Right lobe of liver (tissue), 6 donors: ENCODE measurements around the gene CDH4. TPM values are rescaled to one million over a fixed set of nuclear protein-coding genes. Genes with fewer than 3 reads are reported as not detected.
A peak's percentile ranks its signal among the peaks of the same experiment; 100 is the strongest.

Source experiments
- ATAC-seq, 4 donors: fragments of 200-7000 bp; cut with Tn5 transposase; one replicate each; pipeline ENCODE4 v1.9.1; 2020; ENCODE audit warnings: mild to moderate bottlenecking in 4 of 4, moderate library complexity in 4 of 4
- DNase-seq, 3 donors: peaks; one replicate each; pipeline ENCODE4 v3.0.0-alpha.2; 2020
- H3K27ac ChIP-seq, 3 donors: fragments of 200-600 bp; one replicate each; pipeline ENCODE4 v1.8.0; 2022
- H3K27me3 ChIP-seq, 2 donors: fragments of 200-600 bp; one replicate each; pipeline ENCODE4 v1.8.0; 2022
- H3K36me3 ChIP-seq, 4 donors: fragments of 200-600 bp; sonication (generic) in 1 of 4; one replicate each; pipeline versions ENCODE4 v1.5.1 to v1.8.0; 2017 to 2022; ENCODE audit warnings: control low read depth in 1 of 4
- H3K4me1 ChIP-seq, 4 donors: fragments of 200-600 bp; sonication (generic) in 1 of 4; one replicate each; pipeline versions ENCODE4 v1.5.1 to v1.8.0; 2017 to 2022; ENCODE audit warnings: control low read depth in 1 of 4
- H3K4me3 ChIP-seq, 3 donors: fragments of 200-600 bp; one replicate each; pipeline ENCODE4 v1.8.0; 2022
- H3K9me3 ChIP-seq, 4 donors: fragments of 200-600 bp; sonication (generic) in 1 of 4; one replicate each; pipeline versions ENCODE4 v1.5.1 to v1.8.0; 2017 to 2022; ENCODE audit warnings: control low read depth in 1 of 4
- POLR2A ChIP-seq: fragments of 450-650 bp; IDR thresholded peaks from one replicate; pipeline ENCODE4 v1.6.1; 2017; ENCODE audit warnings: antibody characterized with exemption, mild to moderate bottlenecking
- WGBS: methylation state at CpG from one replicate; pipeline ENCODE4 v1.1.6; 2018; ENCODE audit warnings: low coverage, low lambda C conversion rate; ENCODE audit not compliant: insufficient coverage; ENCODE audit errors: missing lambda C conversion rate; 5-methylcytosine and 5-hydroxymethylcytosine counted together
- intact Hi-C, 2 donors: fragments of 100-400 bp; cut with DNase I; formaldehyde crosslinking; loops; one replicate each; pipeline versions ENCODE4 v1.11.2 to v1.14.1; 2022
- total RNA-seq, 6 experiments: library from RNA; depleted of rRNA in 2 of 6; stranded (reverse); fragments of >200 nt in 2 of 6; fragmentation: NEBNext Ultra II Directional in 3 of 6; extraction: Animal tissue kit (Norgen Biotek cat#: 25700) in 3 of 6; gene quantifications; one replicate each; pipeline versions ENCODE4 v1.1.0 to v1.2.4, GENCODE V29; 2016 to 2023
- TF ChIP-seq, protein P1 (sequence below), 4 donors: fragments of 200-600 bp in 3 of 4; fragments of 450-650 bp in 1 of 4; IDR thresholded peaks; one replicate each; pipeline versions ENCODE4 v1.5.1 to v1.8.0; 2016 to 2022; ENCODE audit warnings: antibody characterized with exemption in 4 of 4, mild to moderate bottlenecking in 2 of 4
- donor health status: DM: no; HTN: yes; CAD: no.
- donor health status: DM: no; HTN: no; CAD: no.
- donor health status: DM: no; HTN: no; CAD: no.
- donor health status: DM: no; HTN: yes; CAD: no.
- donor health status: DM: no; HTN: yes; CAD: no.

Gene CDH4
- total RNA-seq, 6 experiments from 2014 or later, result 0.02 to 0.14 (median 0.09) TPM; not detected in 3

DNA sequence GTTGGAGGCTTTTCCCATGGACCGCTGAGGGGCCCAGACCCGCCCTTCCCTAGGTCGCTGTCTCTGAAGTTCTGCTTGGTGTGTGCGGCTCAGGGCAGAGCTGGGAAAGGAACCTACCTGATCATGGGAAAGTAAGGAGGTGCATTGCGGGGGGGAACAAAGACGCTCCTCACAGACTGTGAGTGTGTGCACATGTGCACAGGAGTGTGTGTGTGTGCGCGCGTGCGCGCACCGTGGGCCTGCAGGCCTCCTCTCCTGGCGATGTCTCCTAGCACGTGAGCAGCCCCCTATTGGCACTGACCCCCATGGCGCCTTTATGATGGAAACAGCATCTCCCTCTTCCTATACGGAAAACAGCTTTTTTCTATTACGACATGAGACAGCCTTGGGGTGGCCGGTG is 589.5 kb downstream of the CDH4 start:
- H3K9me3 ChIP-seq, result no peaks in the 10 kb centered on the region
- H3K27ac ChIP-seq, result no peak overlapping the region
- H3K36me3 ChIP-seq, result no peaks in the 10 kb centered on the region
- H3K4me1 ChIP-seq, result no peaks in the 10 kb centered on the region
- no peak overlapping the region for H3K4me3 ChIP-seq
- intact Hi-C loops, result no loop called here
- DNase-seq (peak in 1 of 3 donors; percentile 48), ATAC-seq (no peak)
- TF ChIP-seq POLR2A, result no peak
- TF ChIP-seq, protein P1, sequence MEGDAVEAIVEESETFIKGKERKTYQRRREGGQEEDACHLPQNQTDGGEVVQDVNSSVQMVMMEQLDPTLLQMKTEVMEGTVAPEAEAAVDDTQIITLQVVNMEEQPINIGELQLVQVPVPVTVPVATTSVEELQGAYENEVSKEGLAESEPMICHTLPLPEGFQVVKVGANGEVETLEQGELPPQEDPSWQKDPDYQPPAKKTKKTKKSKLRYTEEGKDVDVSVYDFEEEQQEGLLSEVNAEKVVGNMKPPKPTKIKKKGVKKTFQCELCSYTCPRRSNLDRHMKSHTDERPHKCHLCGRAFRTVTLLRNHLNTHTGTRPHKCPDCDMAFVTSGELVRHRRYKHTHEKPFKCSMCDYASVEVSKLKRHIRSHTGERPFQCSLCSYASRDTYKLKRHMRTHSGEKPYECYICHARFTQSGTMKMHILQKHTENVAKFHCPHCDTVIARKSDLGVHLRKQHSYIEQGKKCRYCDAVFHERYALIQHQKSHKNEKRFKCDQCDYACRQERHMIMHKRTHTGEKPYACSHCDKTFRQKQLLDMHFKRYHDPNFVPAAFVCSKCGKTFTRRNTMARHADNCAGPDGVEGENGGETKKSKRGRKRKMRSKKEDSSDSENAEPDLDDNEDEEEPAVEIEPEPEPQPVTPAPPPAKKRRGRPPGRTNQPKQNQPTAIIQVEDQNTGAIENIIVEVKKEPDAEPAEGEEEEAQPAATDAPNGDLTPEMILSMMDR (IDR thresholded peaks at IDR 0.05), result no peak
- WGBS, result 69% methylated on average over 10 of the region's 18 CpGs
- no peaks in the 10 kb centered on the region for H3K27me3 ChIP-seq

DNA sequence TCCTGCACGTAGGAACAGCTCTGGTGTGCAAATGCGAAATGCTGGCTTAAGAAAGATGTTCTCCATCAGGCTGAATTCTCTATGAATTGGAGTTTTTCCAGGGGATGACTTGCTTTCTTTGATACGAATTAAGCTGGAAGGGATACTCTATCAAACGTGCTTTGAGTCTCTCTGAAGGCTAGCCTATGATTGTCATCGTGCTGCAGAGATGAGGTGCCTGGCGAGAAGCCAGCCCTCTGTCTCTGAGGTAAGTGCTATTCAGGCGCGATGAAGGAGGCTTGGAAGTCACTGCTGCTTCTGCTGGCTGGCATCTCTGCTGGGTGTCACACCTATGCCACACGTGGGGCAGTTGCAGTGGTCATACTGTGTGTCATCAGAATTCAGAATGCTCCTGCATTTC is 589.9 kb downstream of the CDH4 start:
- intact Hi-C loops, result no loop called here
- H3K9me3 ChIP-seq, result no peaks in the 10 kb centered on the region
- H3K4me3 ChIP-seq, result no peak overlapping the region
- no peaks in the 10 kb centered on the region for H3K36me3 ChIP-seq
- no peak overlapping the region for H3K27ac ChIP-seq
- TF ChIP-seq, protein P1 (IDR thresholded peaks at IDR 0.05), result no peak
- no peak for TF ChIP-seq POLR2A
- peak in 2 of 3 donors; percentile 14 to 22 for DNase-seq
- no peak for ATAC-seq
- H3K4me1 ChIP-seq, result no peaks in the 10 kb centered on the region
- 24% methylated on average over 5 of the region's 9 CpGs for WGBS
- H3K27me3 ChIP-seq, result no peaks in the 10 kb centered on the region

DNA sequence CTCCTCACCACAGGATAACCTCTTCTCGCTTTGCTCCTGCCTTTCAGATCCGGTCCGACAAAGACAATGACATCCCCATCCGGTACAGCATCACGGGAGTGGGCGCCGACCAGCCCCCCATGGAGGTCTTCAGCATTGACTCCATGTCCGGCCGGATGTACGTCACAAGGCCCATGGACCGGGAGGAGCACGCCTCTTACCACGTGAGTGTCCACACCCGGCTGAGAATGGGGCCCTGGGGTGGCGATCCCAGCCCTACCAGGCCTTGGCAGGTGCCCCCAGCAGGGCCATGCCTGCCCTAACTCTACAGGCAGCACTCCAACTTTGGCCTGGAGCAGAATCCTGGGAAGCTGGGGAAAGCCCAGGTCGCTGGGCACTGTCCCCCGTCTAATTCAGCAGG is 592.6 kb downstream of the CDH4 start:
- H3K4me3 ChIP-seq, result no peak overlapping the region
- H3K27me3 ChIP-seq, result no peaks in the 10 kb centered on the region
- no peak overlapping the region for H3K27ac ChIP-seq
- no peak for TF ChIP-seq POLR2A
- TF ChIP-seq, protein P1 (IDR thresholded peaks at IDR 0.05), result no peak
- H3K9me3 ChIP-seq, result no peaks in the 10 kb centered on the region
- H3K36me3 ChIP-seq, result no peaks in the 10 kb centered on the region
- WGBS, result 71% methylated on average over 11 of the region's 17 CpGs
- intact Hi-C loops, result no loop called here
- DNase-seq (peak in 2 of 3 donors; percentile 11 to 49), ATAC-seq (no peak)
- H3K4me1 ChIP-seq, result no peaks in the 10 kb centered on the region

DNA sequence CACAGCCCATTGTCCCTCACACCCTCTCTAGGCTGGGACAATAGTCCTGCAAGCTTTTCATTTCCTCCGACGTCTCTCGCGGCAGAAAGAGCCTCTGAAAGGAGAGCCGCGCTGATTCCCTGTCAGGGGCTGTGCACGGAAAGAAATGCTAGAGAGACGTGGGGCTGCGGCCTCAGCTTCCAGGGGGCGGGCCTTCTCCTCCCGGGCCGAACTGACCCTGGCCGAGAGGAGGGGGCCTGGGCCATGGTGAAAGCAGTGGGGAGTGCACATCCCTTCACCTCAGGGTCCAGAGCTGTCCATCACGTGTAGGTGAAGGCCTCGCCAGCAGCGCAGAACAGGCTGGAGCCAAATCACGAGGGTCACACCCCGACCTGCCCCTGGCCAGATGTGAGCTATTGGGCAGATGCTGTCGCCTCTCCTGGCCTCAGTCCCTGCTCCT is 593.2 kb downstream of the CDH4 start:
- Histone ChIP-seq H3K36me3 (no peaks in the 10 kb centered on the region), H3K4me3 (no peak overlapping the region), H3K4me1 (no peaks in the 10 kb centered on the region), H3K9me3 (no peaks in the 10 kb centered on the region), H3K27ac (no peak overlapping the region), H3K27me3 (no peaks in the 10 kb centered on the region)
- intact Hi-C loops, result no loop called here
- no peak for ATAC-seq
- 28% methylated on average over 11 of the region's 19 CpGs for WGBS
- DNase-seq, result peak in 2 of 3 donors; percentile 7 to 42
- TF ChIP-seq, protein P1 (IDR thresholded peaks at IDR 0.05), result no peak
- no peak for TF ChIP-seq POLR2A

DNA sequence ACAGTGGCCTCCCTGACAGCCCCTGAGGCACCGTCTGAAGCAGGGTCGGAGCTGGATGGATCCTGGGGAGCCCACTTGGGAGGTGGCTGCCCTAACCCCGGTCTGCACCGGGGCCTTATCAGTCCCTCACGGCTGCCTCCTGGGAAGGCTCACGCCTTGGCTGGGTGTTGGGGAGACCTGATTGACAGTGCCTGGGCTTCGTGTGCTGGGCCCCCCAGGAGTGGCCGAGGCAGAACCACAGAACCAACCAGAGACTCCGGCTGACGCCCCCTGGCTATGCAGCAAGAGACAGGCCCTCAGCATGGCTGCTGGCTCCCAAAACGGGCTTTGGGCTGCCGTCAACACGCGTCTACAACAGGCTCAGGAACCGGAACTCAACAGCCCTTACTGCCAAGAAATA is 594.0 kb downstream of the CDH4 start:
- intact Hi-C loops, result no loop called here
- H3K36me3 ChIP-seq, result no peaks in the 10 kb centered on the region
- no peaks in the 10 kb centered on the region for H3K9me3 ChIP-seq
- no peaks in the 10 kb centered on the region for H3K4me1 ChIP-seq
- TF ChIP-seq, protein P1 (IDR thresholded peaks at IDR 0.05), result no peak
- TF ChIP-seq POLR2A, result no peak
- no peaks in the 10 kb centered on the region for H3K27me3 ChIP-seq
- H3K27ac ChIP-seq, result no peak overlapping the region
- DNase-seq (peak in 2 of 3 donors; percentile 4 to 34), ATAC-seq (no peak)
- no peak overlapping the region for H3K4me3 ChIP-seq
- WGBS, result 71% methylated on average over 6 of the region's 15 CpGs
